HL-60 (cell line): Measurements from ENCODE around the gene TSHZ2.

ENCODE experiments used
- DNase-seq, 2 experiments: peaks; one replicate each; pipeline ENCODE4 v3.0.0-alpha.2; 2010 to 2020; ENCODE audit warnings: low read depth in 1 of 2, low spot score in 1 of 2
- H3K27ac ChIP-seq: fragments of 250-450 bp; sonication (Bioruptor Pico); replicated peaks from 2 replicates; pipeline ENCODE4 v1.5.1; 2020; ENCODE audit warnings: mild to moderate bottlenecking, moderate library complexity
- H3K27me3 ChIP-seq: fragments of 250-450 bp; sonication (Bioruptor Pico); 2 replicates; pipeline ENCODE4 v1.5.1; 2021; ENCODE audit warnings: mild to moderate bottlenecking, moderate library complexity; ENCODE audit not compliant: insufficient read depth, poor library complexity, severe bottlenecking
- H3K4me3 ChIP-seq: replicated peaks from 2 replicates; pipeline ENCODE4 v1.5.1; 2011; ENCODE audit warnings: mild to moderate bottlenecking, control low read depth, low read length; ENCODE audit not compliant: insufficient read depth
- GABPA ChIP-seq: IDR thresholded peaks from 2 replicates; pipeline ENCODE4 v1.6.1; 2012; ENCODE audit warnings: low read depth
- POLR2AphosphoS5 ChIP-seq: IDR thresholded peaks from 2 replicates; pipeline ENCODE4 v1.6.1; 2012; ENCODE audit warnings: low read depth
- SPI1 ChIP-seq: IDR thresholded peaks from 2 replicates; pipeline ENCODE4 v1.6.1; 2012; ENCODE audit warnings: low read depth, mild to moderate bottlenecking, borderline replicate concordance
- TF ChIP-seq, protein P1 (sequence below): IDR thresholded peaks from one replicate; pipeline ENCODE4 v1.5.1; 2011; ENCODE audit warnings: low read length, control low read depth, inconsistent platforms; ENCODE audit not compliant: insufficient read depth
- TF ChIP-seq, protein P2 (sequence below): IDR thresholded peaks from 2 replicates; pipeline ENCODE4 v1.6.1; 2012; ENCODE audit warnings: low read depth; ENCODE audit not compliant: insufficient replicate concordance

TSHZ2 gene

GRCh38 chr20:53379014-53379832 lies 407.1 kb downstream of the TSHZ2 start:
- no peak for DNase-seq
- peaks cover 2% of the 10 kb centered on the region for H3K27me3 ChIP-seq
- no peak overlapping the region for H3K27ac ChIP-seq
- H3K4me3 ChIP-seq: no peak overlapping the region
- TF ChIP-seq SPI1 (no peak), GABPA (no peak), POLR2AphosphoS5 (no peak)
- TF ChIP-seq, protein P1, sequence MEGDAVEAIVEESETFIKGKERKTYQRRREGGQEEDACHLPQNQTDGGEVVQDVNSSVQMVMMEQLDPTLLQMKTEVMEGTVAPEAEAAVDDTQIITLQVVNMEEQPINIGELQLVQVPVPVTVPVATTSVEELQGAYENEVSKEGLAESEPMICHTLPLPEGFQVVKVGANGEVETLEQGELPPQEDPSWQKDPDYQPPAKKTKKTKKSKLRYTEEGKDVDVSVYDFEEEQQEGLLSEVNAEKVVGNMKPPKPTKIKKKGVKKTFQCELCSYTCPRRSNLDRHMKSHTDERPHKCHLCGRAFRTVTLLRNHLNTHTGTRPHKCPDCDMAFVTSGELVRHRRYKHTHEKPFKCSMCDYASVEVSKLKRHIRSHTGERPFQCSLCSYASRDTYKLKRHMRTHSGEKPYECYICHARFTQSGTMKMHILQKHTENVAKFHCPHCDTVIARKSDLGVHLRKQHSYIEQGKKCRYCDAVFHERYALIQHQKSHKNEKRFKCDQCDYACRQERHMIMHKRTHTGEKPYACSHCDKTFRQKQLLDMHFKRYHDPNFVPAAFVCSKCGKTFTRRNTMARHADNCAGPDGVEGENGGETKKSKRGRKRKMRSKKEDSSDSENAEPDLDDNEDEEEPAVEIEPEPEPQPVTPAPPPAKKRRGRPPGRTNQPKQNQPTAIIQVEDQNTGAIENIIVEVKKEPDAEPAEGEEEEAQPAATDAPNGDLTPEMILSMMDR: no peak
- TF ChIP-seq, protein P2, sequence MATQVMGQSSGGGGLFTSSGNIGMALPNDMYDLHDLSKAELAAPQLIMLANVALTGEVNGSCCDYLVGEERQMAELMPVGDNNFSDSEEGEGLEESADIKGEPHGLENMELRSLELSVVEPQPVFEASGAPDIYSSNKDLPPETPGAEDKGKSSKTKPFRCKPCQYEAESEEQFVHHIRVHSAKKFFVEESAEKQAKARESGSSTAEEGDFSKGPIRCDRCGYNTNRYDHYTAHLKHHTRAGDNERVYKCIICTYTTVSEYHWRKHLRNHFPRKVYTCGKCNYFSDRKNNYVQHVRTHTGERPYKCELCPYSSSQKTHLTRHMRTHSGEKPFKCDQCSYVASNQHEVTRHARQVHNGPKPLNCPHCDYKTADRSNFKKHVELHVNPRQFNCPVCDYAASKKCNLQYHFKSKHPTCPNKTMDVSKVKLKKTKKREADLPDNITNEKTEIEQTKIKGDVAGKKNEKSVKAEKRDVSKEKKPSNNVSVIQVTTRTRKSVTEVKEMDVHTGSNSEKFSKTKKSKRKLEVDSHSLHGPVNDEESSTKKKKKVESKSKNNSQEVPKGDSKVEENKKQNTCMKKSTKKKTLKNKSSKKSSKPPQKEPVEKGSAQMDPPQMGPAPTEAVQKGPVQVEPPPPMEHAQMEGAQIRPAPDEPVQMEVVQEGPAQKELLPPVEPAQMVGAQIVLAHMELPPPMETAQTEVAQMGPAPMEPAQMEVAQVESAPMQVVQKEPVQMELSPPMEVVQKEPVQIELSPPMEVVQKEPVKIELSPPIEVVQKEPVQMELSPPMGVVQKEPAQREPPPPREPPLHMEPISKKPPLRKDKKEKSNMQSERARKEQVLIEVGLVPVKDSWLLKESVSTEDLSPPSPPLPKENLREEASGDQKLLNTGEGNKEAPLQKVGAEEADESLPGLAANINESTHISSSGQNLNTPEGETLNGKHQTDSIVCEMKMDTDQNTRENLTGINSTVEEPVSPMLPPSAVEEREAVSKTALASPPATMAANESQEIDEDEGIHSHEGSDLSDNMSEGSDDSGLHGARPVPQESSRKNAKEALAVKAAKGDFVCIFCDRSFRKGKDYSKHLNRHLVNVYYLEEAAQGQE: no peak

GRCh38 chr20:53379833-53380120 lies 407.6 kb downstream of the TSHZ2 start:
- Histone ChIP-seq H3K4me3 (no peak overlapping the region), H3K27ac (no peak overlapping the region), H3K27me3 (peaks cover 2% of the 10 kb centered on the region)
- DNase-seq: no peak
- no peak for TF ChIP-seq SPI1
- TF ChIP-seq POLR2AphosphoS5: no peak

GRCh38 chr20:53381568-53382262 lies 409.6 kb downstream of the TSHZ2 start:
- TF ChIP-seq, protein P2: no peak
- no peak for TF ChIP-seq SPI1
- TF ChIP-seq, protein P1: no peak
- Histone ChIP-seq H3K27me3 (peaks cover 2% of the 10 kb centered on the region), H3K27ac (no peak overlapping the region), H3K4me3 (no peak overlapping the region)
- no peak for DNase-seq

GRCh38 chr20:53382263-53382844 lies 410.2 kb downstream of the TSHZ2 start:
- DNase-seq: no peak
- peaks cover 2% of the 10 kb centered on the region for H3K27me3 ChIP-seq
- H3K27ac ChIP-seq: no peak overlapping the region
- H3K4me3 ChIP-seq: no peak overlapping the region
- TF ChIP-seq SPI1: no peak
- TF ChIP-seq POLR2AphosphoS5: no peak
- TF ChIP-seq, protein P2: no peak
- no peak for TF ChIP-seq GABPA
- TF ChIP-seq, protein P1: no peak
